NB4 (cell line): ENCODE data around the gene RPS19BP1.
"Not testable (repeated sequence)": the region's sequence is repeated elsewhere in the genome, so short reads cannot be mapped to it uniquely, and the experiment has no call there.

Experiments used
- CTCF ChIP-seq: IDR thresholded peaks from one replicate; pipeline ENCODE4 v1.5.1; 2012; ENCODE audit warnings: low read depth, low read length
- MAX ChIP-seq: IDR thresholded peaks from 2 replicates; pipeline ENCODE4 v1.6.1; 2011; ENCODE audit warnings: low read depth, low read length
- MYC ChIP-seq: IDR thresholded peaks from 2 replicates; pipeline ENCODE4 v1.6.1; 2011; ENCODE audit warnings: low read depth, low read length
- POLR2A ChIP-seq: IDR thresholded peaks from 2 replicates; pipeline ENCODE4 v1.6.1; 2011; ENCODE audit warnings: mild to moderate bottlenecking; ENCODE audit not compliant: insufficient read length; ENCODE audit errors: extremely low read depth

- not testable (repeated sequence) for TF ChIP-seq CTCF, POLR2A, MYC, MAX
These were observed 25.5 kb downstream of the RPS19BP1 start for GRCh38 chr22:39507021-39507420.
